A673 (cell line): ENCODE data around the gene FPGS. TPM values are rescaled to one million over a fixed set of nuclear protein-coding genes. Genes with fewer than 3 reads are reported as not detected.
"Not testable (repeated sequence)": the region's sequence is repeated elsewhere in the genome, so short reads cannot be mapped to it uniquely, and the experiment has no call there.

Source experiments
- BruUV-seq: library from RNA; stranded (reverse); fragments of 400-500 nt; replicated peaks from 2 replicates; lab custom pipeline; 2021; lab: Mats Ljungman, UMichigan
- CTCF ChIA-PET: fragments of 300-600 bp; sonication (Branson Sonifier 250); formaldehyde crosslinking; loops from one replicate; lab custom pipeline; 2022; ENCODE audit warnings: antibody characterized with exemption; lab: Charles Lee
- POLR2A ChIA-PET: fragments of 300-600 bp; sonication (Branson Sonifier 250); formaldehyde crosslinking; loops from one replicate; lab custom pipeline; 2022; ENCODE audit warnings: antibody characterized with exemption; ENCODE audit not compliant: low non-redundant PET; lab: Charles Lee
- DNase-seq: peaks from one replicate; pipeline ENCODE4 v3.0.0-alpha.2; 2015; ENCODE audit warnings: low spot score
- H3K27ac ChIP-seq: fragments of 200-600 bp; sonication (generic); 2 replicates; pipeline ENCODE4 v1.5.1; 2016; ENCODE audit warnings: mixed run types, low read depth, mild to moderate bottlenecking, mixed read lengths, antibody characterized with exemption, low read length; ENCODE audit not compliant: poor library complexity, severe bottlenecking
- H3K27me3 ChIP-seq: fragments of 200-600 bp; sonication (generic); replicated peaks from 2 replicates; pipeline ENCODE4 v1.6.1; 2017; ENCODE audit warnings: mixed run types, low read depth, mild to moderate bottlenecking, mixed read lengths, antibody characterized with exemption, low read length; ENCODE audit not compliant: insufficient read depth, poor library complexity
- H3K36me3 ChIP-seq: fragments of 200-600 bp; sonication (generic); 2 replicates; pipeline ENCODE4 v1.6.1; 2016; ENCODE audit warnings: mixed run types, mild to moderate bottlenecking, mixed read lengths, antibody characterized with exemption, low read length; ENCODE audit not compliant: insufficient read depth, poor library complexity, severe bottlenecking
- H3K4me1 ChIP-seq: fragments of 200-600 bp; sonication (generic); 2 replicates; pipeline ENCODE4 v1.6.1; 2017; ENCODE audit warnings: mixed run types, mild to moderate bottlenecking, mixed read lengths, antibody characterized with exemption, low read length; ENCODE audit not compliant: insufficient read depth, poor library complexity, severe bottlenecking
- H3K4me3 ChIP-seq: fragments of 200-600 bp; sonication (generic); 2 replicates; pipeline ENCODE4 v1.5.1; 2016; ENCODE audit warnings: low read depth, mixed run types, mild to moderate bottlenecking, mixed read lengths, low read length; ENCODE audit not compliant: poor library complexity, severe bottlenecking
- H3K9me3 ChIP-seq: fragments of 200-600 bp; sonication (generic); 2 replicates; pipeline ENCODE4 v1.6.1; 2016; ENCODE audit warnings: mixed run types, low read depth, mild to moderate bottlenecking, mixed read lengths, antibody characterized with exemption, low read length; ENCODE audit not compliant: poor library complexity, severe bottlenecking
- EZH2 ChIP-seq: fragments of 200-600 bp; sonication (generic); IDR thresholded peaks from 2 replicates; pipeline ENCODE4 v1.6.1; 2017; ENCODE audit warnings: borderline replicate concordance, low read depth, mild to moderate bottlenecking, mixed read lengths, antibody characterized with exemption, low read length; ENCODE audit not compliant: poor library complexity, severe bottlenecking
- intact Hi-C: fragments of 100-400 bp; cut with micrococcal nuclease; formaldehyde crosslinking; loops from one replicate; pipeline ENCODE4 v1.10.0; 2022; ENCODE audit not compliant: unreplicated experiment
- total RNA-seq: library from RNA; stranded (reverse); gene quantifications from 2 replicates; pipeline ENCODE4 v1.2.3, GENCODE V29; 2021
- TF ChIP-seq, protein P1 (sequence below): fragments of 300-800, 200-600 bp; sonication (generic); conservative IDR thresholded peaks from 2 replicates; pipeline ENCODE4 v1.5.1; 2017; ENCODE audit warnings: low read depth, mild to moderate bottlenecking, antibody characterized with exemption, low read length, moderate library complexity, mixed read lengths

Gene FPGS
- total RNA-seq, 1 experiment from 2014 or later, result 74.9 TPM

GRCh38 chr9:127754099-127755060 is 48.3 kb upstream of the FPGS start:
- H3K4me3 ChIP-seq, result no peak overlapping the region
- ChIA-PET CTCF (interaction anchor here (0.7 kb wide), 1 partner anchor 20 kb away, joined by 3 read pairs; the partner anchor contains the start of gene TOR2A), POLR2A (no interaction called here)
- H3K27me3 ChIP-seq, result peaks cover 52% of the 10 kb centered on the region
- peak; percentile 51 for DNase-seq
- peaks cover 3% of the 10 kb centered on the region for H3K4me1 ChIP-seq
- intact Hi-C loops, result no loop called here
- BruUV-seq, result no TSS peak
- no peak overlapping the region for H3K27ac ChIP-seq
- no peaks in the 10 kb centered on the region for H3K36me3 ChIP-seq
- TF ChIP-seq EZH2, result peak; percentile 78
- TF ChIP-seq, protein P1, sequence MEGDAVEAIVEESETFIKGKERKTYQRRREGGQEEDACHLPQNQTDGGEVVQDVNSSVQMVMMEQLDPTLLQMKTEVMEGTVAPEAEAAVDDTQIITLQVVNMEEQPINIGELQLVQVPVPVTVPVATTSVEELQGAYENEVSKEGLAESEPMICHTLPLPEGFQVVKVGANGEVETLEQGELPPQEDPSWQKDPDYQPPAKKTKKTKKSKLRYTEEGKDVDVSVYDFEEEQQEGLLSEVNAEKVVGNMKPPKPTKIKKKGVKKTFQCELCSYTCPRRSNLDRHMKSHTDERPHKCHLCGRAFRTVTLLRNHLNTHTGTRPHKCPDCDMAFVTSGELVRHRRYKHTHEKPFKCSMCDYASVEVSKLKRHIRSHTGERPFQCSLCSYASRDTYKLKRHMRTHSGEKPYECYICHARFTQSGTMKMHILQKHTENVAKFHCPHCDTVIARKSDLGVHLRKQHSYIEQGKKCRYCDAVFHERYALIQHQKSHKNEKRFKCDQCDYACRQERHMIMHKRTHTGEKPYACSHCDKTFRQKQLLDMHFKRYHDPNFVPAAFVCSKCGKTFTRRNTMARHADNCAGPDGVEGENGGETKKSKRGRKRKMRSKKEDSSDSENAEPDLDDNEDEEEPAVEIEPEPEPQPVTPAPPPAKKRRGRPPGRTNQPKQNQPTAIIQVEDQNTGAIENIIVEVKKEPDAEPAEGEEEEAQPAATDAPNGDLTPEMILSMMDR, result no peak
- H3K9me3 ChIP-seq, result no peaks in the 10 kb centered on the region

GRCh38 chr9:127755061-127756060 is 47.3 kb upstream of the FPGS start:
- DNase-seq, result no peak
- TF ChIP-seq, protein P1, result no peak
- peak; percentile 44 for TF ChIP-seq EZH2
- Histone ChIP-seq H3K4me3 (no peak overlapping the region), H3K4me1 (peaks cover 3% of the 10 kb centered on the region), H3K27ac (no peak overlapping the region), H3K36me3 (no peaks in the 10 kb centered on the region), H3K9me3 (no peaks in the 10 kb centered on the region), H3K27me3 (peaks cover 52% of the 10 kb centered on the region)
- intact Hi-C loops, result no loop called here
- BruUV-seq, result no TSS peak
- POLR2A ChIA-PET, result no interaction called here
- CTCF ChIA-PET, result no interaction called here

DNA sequence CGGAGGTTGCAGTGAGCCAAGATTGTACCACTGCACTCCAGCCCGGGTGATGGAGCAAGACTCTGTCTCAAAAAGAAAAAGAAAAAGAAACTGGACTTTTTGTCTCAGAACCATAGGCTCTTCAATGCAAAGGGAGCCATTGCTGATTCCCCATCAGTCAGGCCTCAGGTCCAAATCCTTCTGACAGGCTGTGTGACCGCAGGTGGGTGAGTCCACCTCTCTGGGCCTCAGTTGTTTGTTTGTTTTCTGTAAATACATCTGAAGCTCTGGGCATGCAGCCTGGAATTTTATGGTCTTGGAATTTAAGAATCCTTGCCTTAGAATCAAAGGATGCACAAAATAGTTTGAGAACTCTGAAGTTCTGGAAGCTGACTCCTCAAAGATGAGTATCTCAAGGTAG is 46.4 kb upstream of the FPGS start:
- Histone ChIP-seq H3K27me3 (peaks cover 47% of the 10 kb centered on the region), H3K9me3 (no peaks in the 10 kb centered on the region), H3K36me3 (no peaks in the 10 kb centered on the region), H3K4me3 (no peak overlapping the region), H3K27ac (no peak overlapping the region), H3K4me1 (peaks cover 3% of the 10 kb centered on the region)
- POLR2A ChIA-PET, result no interaction called here
- no peak for TF ChIP-seq EZH2
- TF ChIP-seq, protein P1, result no peak
- intact Hi-C loops, result no loop called here
- DNase-seq, result no peak
- CTCF ChIA-PET, result no interaction called here
- BruUV-seq, result no TSS peak

GRCh38 chr9:127756776-127757175 is 45.9 kb upstream of the FPGS start:
- H3K4me3 ChIP-seq, result not testable (repeated sequence)

More at GRCh38 chr9:127756776-127757175, 45.9 kb upstream of the FPGS start:
- BruUV-seq, H3K36me3 ChIP-seq, intact Hi-C loops, H3K4me1 ChIP-seq, CTCF ChIA-PET, H3K27ac ChIP-seq, POLR2A ChIA-PET, DNase-seq, H3K9me3 ChIP-seq: not testable (repeated sequence)
- peaks cover 44% of the 10 kb centered on the region for H3K27me3 ChIP-seq
